T-cell (primary cell): ENCODE measurements around the gene PTPN13. TPM values are rescaled to one million over a fixed set of nuclear protein-coding genes. Genes with fewer than 3 reads are reported as not detected.

Experiments
- ATAC-seq, 4 experiments: fragments of 200-7000 bp in 3 of 4; fragments of 150-1000 bp in 1 of 4; cut with Tn5 transposase; replicated peaks in 1 of 4; 1 replicate in 3 of 4; 2 replicates in 1 of 4; pipeline ENCODE4 v1.10.0; 2021; ENCODE audit warnings: moderate library complexity in 3 of 4, mild to moderate bottlenecking in 2 of 4, moderate number of reproducible peaks in 1 of 4
- CTCF ChIA-PET, 2 donors: fragments of 300-600 bp; sonication (Branson Sonifier 250); formaldehyde crosslinking; loops; one replicate each; lab custom pipeline; 2022; ENCODE audit warnings: antibody characterized with exemption in 2 of 2; lab: Charles Lee
- POLR2A ChIA-PET, 2 donors: fragments of 300-600 bp; sonication (Branson Sonifier 250); formaldehyde crosslinking; loops; one replicate each; lab custom pipeline; 2022; ENCODE audit warnings: antibody characterized with exemption in 2 of 2; lab: Charles Lee
- DNase-seq, 35 experiments: peaks; one replicate each; pipeline versions ENCODE4 v3.0.0 to v3.0.0-alpha.2; 2013 to 2023
- H3K27ac ChIP-seq: one replicate; pipeline ENCODE4 v1.5.1; 2013; ENCODE audit warnings: low read length
- H3K27me3 ChIP-seq, 2 experiments: replicated peaks in 1 of 2; 1 replicate in 1 of 2; 2 replicates in 1 of 2; pipeline versions ENCODE4 v1.6.1 to v1.7.0; 2013; ENCODE audit warnings: low read length in 1 of 2, mixed read lengths in 1 of 2; ENCODE audit not compliant: control insufficient read depth in 2 of 2, insufficient read depth in 2 of 2; ENCODE audit errors: extremely low read depth in 1 of 2
- H3K36me3 ChIP-seq, 2 donors: 1 replicate in 1 of 2; 2 replicates in 1 of 2; pipeline versions ENCODE4 v1.6.1 to v1.7.0; 2013; ENCODE audit warnings: low read length in 1 of 2; ENCODE audit not compliant: control insufficient read depth in 2 of 2, insufficient read depth in 1 of 2; ENCODE audit errors: extremely low read depth in 1 of 2
- H3K4me1 ChIP-seq, 2 experiments: 1 replicate in 1 of 2; 2 replicates in 1 of 2; pipeline versions ENCODE4 v1.6.1 to v1.7.0; 2013; ENCODE audit warnings: low read length in 2 of 2, mixed read lengths in 1 of 2; ENCODE audit not compliant: insufficient read depth in 2 of 2, control insufficient read depth in 1 of 2; ENCODE audit errors: extremely low read depth in 1 of 2
- H3K4me3 ChIP-seq, 2 donors: 1 replicate in 1 of 2; 2 replicates in 1 of 2; pipeline versions ENCODE4 v1.5.1 to v1.7.0; 2013; ENCODE audit warnings: mild to moderate bottlenecking in 2 of 2, low read length in 1 of 2, moderate library complexity in 1 of 2; ENCODE audit not compliant: control insufficient read depth in 1 of 2; ENCODE audit errors: extremely low read depth in 1 of 2
- H3K9me3 ChIP-seq: 2 replicates; pipeline ENCODE4 v1.7.0; 2013
- H3K27ac Mint-ChIP-seq, 2 donors: one replicate each; pipeline ENCODE4 v1.8.0; 2020 to 2021; ENCODE audit warnings: mild to moderate bottlenecking in 2 of 2, mixed read lengths in 2 of 2
- H3K27me3 Mint-ChIP-seq, 2 donors: one replicate each; pipeline ENCODE4 v1.8.0; 2021 to 2022; ENCODE audit warnings: mixed read lengths in 2 of 2
- H3K36me3 Mint-ChIP-seq: one replicate; pipeline ENCODE4 v1.8.0; 2021; ENCODE audit warnings: mixed read lengths
- H3K4me1 Mint-ChIP-seq, 3 donors: one replicate each; pipeline ENCODE4 v1.8.0; 2020 to 2022; ENCODE audit warnings: mixed read lengths in 3 of 3, mild to moderate bottlenecking in 1 of 3
- H3K4me3 Mint-ChIP-seq, 3 donors: one replicate each; pipeline ENCODE4 v1.8.0; 2020 to 2022; ENCODE audit warnings: mild to moderate bottlenecking in 3 of 3, mixed read lengths in 3 of 3, moderate library complexity in 3 of 3
- H3K9me3 Mint-ChIP-seq, 3 donors: one replicate each; pipeline ENCODE4 v1.8.0; 2020 to 2022; ENCODE audit warnings: mixed read lengths in 3 of 3
- WGBS: methylation state at CpG from one replicate; pipeline ENCODE4 v1.1.5; 2013; ENCODE audit warnings: missing lambda C conversion rate; ENCODE audit not compliant: insufficient coverage; 5-methylcytosine and 5-hydroxymethylcytosine counted together
- total RNA-seq, 35 experiments: library from RNA in 6 of 35; stranded (reverse) in 6 of 35; fragments of 120-200 nt in 1 of 35; gene quantifications; one replicate each; pipeline versions ENCODE4 v1.2.1 to v1.2.4 and lab custom pipeline; 2013 to 2026

PTPN13 gene
- 1 to 10 TPM in 4 of 5 donors, under 1 TPM in 1; 0.90 to 8.1 (median 5.2) TPM for total RNA-seq
- total RNA-seq (2013) = 8.2 TPM
- total RNA-seq (lab: John Stamatoyannopoulos, UW) = 1.4 to 37.5 (median 10.6) reads per million in 29 experiments

- peak in 34 of 35 experiments; percentile 5 to 70 (median 36) for DNase-seq
- Mint-ChIP-seq H3K36me3 (no peaks in the 10 kb centered on the region), H3K9me3 (no peaks in the 10 kb centered on the region), H3K4me3 (peak within 1 kb of the TSS; percentile 75 to 83 (median 80)), H3K4me1 (peaks cover 15 to 22% (median 20%) of the 10 kb centered on the region in 3 donors), H3K27me3 (peaks cover 33 to 44% of the 10 kb centered on the region in 2 donors), H3K27ac (peak within 1 kb of the TSS; percentile 55 to 72)
- Histone ChIP-seq H3K36me3 (no peaks in the 10 kb centered on the region), H3K27ac (peak within 1 kb of the TSS; percentile 42), H3K4me1 (peaks cover 4 to 15% of the 10 kb centered on the region in 2 experiments), H3K4me3 (peak within 1 kb of the TSS; percentile 52 to 54), H3K27me3 (peaks cover 0 to 20% of the 10 kb centered on the region in 2 experiments), H3K9me3 (no peaks in the 10 kb centered on the region)
- ATAC-seq = peak; percentile 75 to 89 (median 81)
- 1% methylated on average over 43 of the region's 60 CpGs for WGBS
- ChIA-PET POLR2A (interaction anchor here in 1 of 2 donors (0.6 kb wide), 1 partner anchor 394 kb away, joined by 4 read pairs; no protein-coding TSS in a partner anchor), CTCF (interaction anchor here in 1 of 2 donors (1.0 to 1.1 kb wide), 2 partner anchors 95 to 98 kb away, joined by 3 to 5 read pairs; no protein-coding TSS in a partner anchor)
These were observed at the start of gene PTPN13 for GRCh38 chr4:86593688-86594558. Gene PTPN13 (plus strand): TSS chr4:86594315. CDS start chr4:86635257, 40,942 bp downstream.

DNA sequence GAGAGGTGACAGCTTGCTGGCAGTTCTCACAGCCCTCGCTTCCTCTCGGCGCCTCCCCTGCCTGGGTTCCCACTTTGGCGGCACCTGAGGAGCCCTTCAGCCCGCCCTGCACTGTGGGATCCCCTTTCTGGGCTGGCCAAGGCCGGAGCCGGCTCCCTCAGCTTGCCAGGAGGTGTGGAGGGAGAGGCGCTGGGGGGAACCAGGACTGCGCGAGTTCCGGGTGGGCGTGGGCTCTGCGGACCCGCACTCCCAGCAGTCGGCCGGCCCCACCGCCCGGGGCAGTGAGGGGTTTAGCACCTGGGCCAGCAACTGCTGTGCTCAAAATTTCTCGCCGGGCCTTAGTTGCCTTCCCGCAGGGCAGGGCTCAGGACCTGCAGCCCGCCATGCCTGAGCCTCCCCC, 47.0 kb upstream of the PTPN13 start:
- no peaks in the 10 kb centered on the region for H3K9me3 ChIP-seq
- ChIA-PET CTCF (no interaction called here), POLR2A (no interaction called here)
- Mint-ChIP-seq H3K9me3 (no peaks in the 10 kb centered on the region), H3K4me1 (peaks cover 21 to 26% (median 24%) of the 10 kb centered on the region in 3 donors), H3K27ac (no peak overlapping the region), H3K4me3 (no peak overlapping the region), H3K36me3 (no peaks in the 10 kb centered on the region), H3K27me3 (no peaks in the 10 kb centered on the region)
- WGBS = 93% methylated on average over 22 of the region's 22 CpGs
- no peak for DNase-seq
- peaks cover 0 to 12% of the 10 kb centered on the region in 2 experiments for H3K4me1 ChIP-seq
- no peak overlapping the region for H3K4me3 ChIP-seq
- H3K36me3 ChIP-seq = no peaks in the 10 kb centered on the region
- ATAC-seq = no peak
- no peak overlapping the region for H3K27ac ChIP-seq
- no peaks in the 10 kb centered on the region for H3K27me3 ChIP-seq

DNA sequence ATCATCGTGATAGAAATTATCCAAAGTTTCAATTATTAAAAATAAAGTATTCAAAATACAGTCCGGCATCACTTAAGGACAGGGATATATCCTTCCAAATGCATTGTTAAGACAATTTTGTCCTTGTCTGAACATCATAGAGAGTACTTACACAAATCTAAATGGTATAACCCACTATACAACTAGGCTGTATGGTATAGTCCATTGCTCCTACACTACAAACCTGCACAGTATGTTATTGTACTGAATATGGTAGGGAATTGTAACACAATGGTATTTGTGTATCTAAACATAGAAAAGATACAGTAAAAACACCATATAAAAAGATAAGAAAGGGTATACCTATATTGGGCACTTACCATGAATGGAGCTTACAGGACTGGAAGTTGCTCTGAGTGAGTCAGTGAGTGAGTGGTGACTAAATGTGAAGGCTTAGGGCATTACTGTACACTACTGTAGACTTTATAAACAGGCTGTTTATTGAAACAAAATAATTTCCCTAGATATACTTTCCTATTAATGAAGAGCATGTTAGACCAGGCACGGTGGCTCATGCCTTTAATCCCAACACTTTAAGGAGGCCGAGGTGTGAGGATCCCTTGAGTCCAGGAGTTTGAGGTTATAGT, 44.8 kb upstream of the PTPN13 start:
- H3K36me3 ChIP-seq = no peaks in the 10 kb centered on the region
- Mint-ChIP-seq H3K9me3 (no peaks in the 10 kb centered on the region), H3K4me1 (peaks cover 13 to 16% (median 14%) of the 10 kb centered on the region in 3 donors), H3K27me3 (no peaks in the 10 kb centered on the region), H3K4me3 (no peak overlapping the region), H3K27ac (no peak overlapping the region), H3K36me3 (no peaks in the 10 kb centered on the region)
- H3K27ac ChIP-seq = no peak overlapping the region
- ATAC-seq (no peak), DNase-seq (no peak)
- ChIA-PET CTCF (interaction anchor here in 1 of 2 donors (0.6 kb wide), 1 partner anchor 13 kb away, joined by 3 read pairs; no protein-coding TSS in a partner anchor), POLR2A (no interaction called here)
- no peak overlapping the region for H3K4me3 ChIP-seq
- H3K27me3 ChIP-seq = no peaks in the 10 kb centered on the region
- peaks cover 0 to 8% of the 10 kb centered on the region in 2 experiments for H3K4me1 ChIP-seq
- no CpG with 5 or more reads among the region's 4 CpGs for WGBS
- H3K9me3 ChIP-seq = no peaks in the 10 kb centered on the region

- no peak for DNase-seq
- H3K4me1 ChIP-seq = no peaks in the 10 kb centered on the region
- 100% methylated on average over 1 of the region's 2 CpGs for WGBS
- H3K36me3 Mint-ChIP-seq = no peaks in the 10 kb centered on the region
- H3K9me3 Mint-ChIP-seq = no peaks in the 10 kb centered on the region
- H3K27ac Mint-ChIP-seq = no peak overlapping the region
- H3K4me3 Mint-ChIP-seq = no peak overlapping the region
- CTCF ChIA-PET = interaction anchor here in 1 of 2 donors (0.7 kb wide), 1 partner anchor 44 kb away, joined by 4 read pairs; no protein-coding TSS in a partner anchor
- peaks cover 1 to 6% of the 10 kb centered on the region in 2 donors for H3K27me3 Mint-ChIP-seq
- peaks cover 0 to 8% (median 2%) of the 10 kb centered on the region in 3 donors for H3K4me1 Mint-ChIP-seq
- no peak overlapping the region for H3K27ac ChIP-seq
- no peaks in the 10 kb centered on the region for H3K27me3 ChIP-seq
- H3K9me3 ChIP-seq = no peaks in the 10 kb centered on the region
- ATAC-seq = no peak
- no peaks in the 10 kb centered on the region for H3K36me3 ChIP-seq
- H3K4me3 ChIP-seq = no peak overlapping the region
- POLR2A ChIA-PET = no interaction called here
These were observed 42.7 kb upstream of the PTPN13 start for GRCh38 chr4:86551387-86551786.

GRCh38 chr4:86554646-86555045, 39.5 kb upstream of the PTPN13 start:
- H3K27ac ChIP-seq = no peak overlapping the region

DNA sequence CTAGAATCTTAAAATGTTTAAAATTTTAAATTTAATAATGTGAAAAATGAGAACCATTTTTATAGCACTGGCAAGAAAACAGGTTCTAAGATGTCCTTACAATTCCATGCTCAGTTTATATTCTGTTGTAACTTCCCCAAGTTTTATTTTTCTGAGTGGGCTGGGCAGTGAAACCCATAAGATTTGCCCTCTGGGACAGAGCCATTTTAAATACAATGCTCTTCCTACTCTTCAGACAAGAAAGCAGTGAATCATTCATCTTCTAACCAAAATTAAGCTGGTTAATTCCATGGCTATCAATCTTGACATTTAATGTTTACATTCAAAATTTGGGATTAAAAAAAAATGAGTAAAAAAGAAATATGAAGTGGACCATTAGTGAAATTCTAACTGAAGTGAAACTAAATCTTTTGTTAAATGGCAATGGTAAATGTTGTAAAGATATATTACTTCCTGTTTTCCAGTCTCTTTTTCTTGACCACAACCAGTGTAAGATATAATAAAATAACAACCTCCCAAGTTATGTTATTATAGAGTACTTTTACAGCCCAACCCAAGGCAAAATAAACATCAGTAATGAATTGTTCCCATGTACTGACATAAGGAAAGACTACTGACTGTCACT, 37.2 kb upstream of the PTPN13 start:
- H3K27ac ChIP-seq = no peak overlapping the region
- peak overlapping the region in 1 of 2 donors; percentile 28 for H3K27ac Mint-ChIP-seq
- ChIA-PET POLR2A (interaction anchor here in 1 of 2 donors (0.6 kb wide), 1 partner anchor 35 kb away, joined by 3 read pairs; no protein-coding TSS in a partner anchor), CTCF (no interaction called here)
- H3K36me3 Mint-ChIP-seq = no peaks in the 10 kb centered on the region
- no peaks in the 10 kb centered on the region for H3K36me3 ChIP-seq
- peaks cover 5 to 14% (median 7%) of the 10 kb centered on the region in 3 donors for H3K4me1 Mint-ChIP-seq
- no peak for ATAC-seq
- peak overlapping the region in 1 of 3 donors; percentile 3 for H3K4me3 Mint-ChIP-seq
- H3K4me1 ChIP-seq = no peaks in the 10 kb centered on the region
- no peaks in the 10 kb centered on the region for H3K27me3 ChIP-seq
- no peak overlapping the region for H3K4me3 ChIP-seq
- no peak for DNase-seq
- no peaks in the 10 kb centered on the region for H3K9me3 ChIP-seq
- no peaks in the 10 kb centered on the region for H3K9me3 Mint-ChIP-seq
- peaks cover 1 to 11% of the 10 kb centered on the region in 2 donors for H3K27me3 Mint-ChIP-seq

More at GRCh38 chr4:86554646-86555045, 39.5 kb upstream of the PTPN13 start:
- H3K4me3 ChIP-seq = no peak overlapping the region
- no peaks in the 10 kb centered on the region for H3K27me3 ChIP-seq
- ATAC-seq (peak in 1 of 4 experiments; percentile 12), DNase-seq (peak in 1 of 35 experiments; percentile 20)
- H3K36me3 Mint-ChIP-seq = no peaks in the 10 kb centered on the region
- peaks cover 5 to 14% (median 7%) of the 10 kb centered on the region in 3 donors for H3K4me1 Mint-ChIP-seq
- H3K27me3 Mint-ChIP-seq = peaks cover 1 to 6% of the 10 kb centered on the region in 2 donors
- H3K9me3 ChIP-seq = no peaks in the 10 kb centered on the region
- H3K27ac Mint-ChIP-seq = no peak overlapping the region
- H3K36me3 ChIP-seq = no peaks in the 10 kb centered on the region
- POLR2A ChIA-PET = no interaction called here
- H3K4me1 ChIP-seq = no peaks in the 10 kb centered on the region
- no peak overlapping the region for H3K4me3 Mint-ChIP-seq
- CTCF ChIA-PET = no interaction called here
- no peaks in the 10 kb centered on the region for H3K9me3 Mint-ChIP-seq
